ENCODE data around the gene YTHDC1.

The YTHDC1 gene

DNA sequence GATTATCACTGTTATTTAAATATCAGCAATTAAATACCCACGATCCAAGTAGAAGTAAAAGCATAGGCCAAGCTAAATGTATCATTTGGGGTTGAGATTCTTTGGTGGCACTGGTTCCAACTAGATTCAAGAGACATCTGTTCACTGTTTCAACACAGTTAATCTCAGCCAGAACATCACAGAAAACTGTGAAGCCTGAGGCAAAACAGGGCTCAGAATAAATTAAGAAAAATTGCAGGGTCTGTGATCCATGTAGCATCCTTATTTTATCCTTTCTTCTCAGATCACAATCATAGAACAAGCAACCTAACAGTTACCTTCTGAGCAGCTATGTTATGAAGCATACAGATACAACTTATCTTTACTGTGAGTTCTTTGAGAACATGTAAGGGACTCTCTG, 23.7 kb downstream of the YTHDC1 start:
- TF ChIP-seq, protein P1, sequence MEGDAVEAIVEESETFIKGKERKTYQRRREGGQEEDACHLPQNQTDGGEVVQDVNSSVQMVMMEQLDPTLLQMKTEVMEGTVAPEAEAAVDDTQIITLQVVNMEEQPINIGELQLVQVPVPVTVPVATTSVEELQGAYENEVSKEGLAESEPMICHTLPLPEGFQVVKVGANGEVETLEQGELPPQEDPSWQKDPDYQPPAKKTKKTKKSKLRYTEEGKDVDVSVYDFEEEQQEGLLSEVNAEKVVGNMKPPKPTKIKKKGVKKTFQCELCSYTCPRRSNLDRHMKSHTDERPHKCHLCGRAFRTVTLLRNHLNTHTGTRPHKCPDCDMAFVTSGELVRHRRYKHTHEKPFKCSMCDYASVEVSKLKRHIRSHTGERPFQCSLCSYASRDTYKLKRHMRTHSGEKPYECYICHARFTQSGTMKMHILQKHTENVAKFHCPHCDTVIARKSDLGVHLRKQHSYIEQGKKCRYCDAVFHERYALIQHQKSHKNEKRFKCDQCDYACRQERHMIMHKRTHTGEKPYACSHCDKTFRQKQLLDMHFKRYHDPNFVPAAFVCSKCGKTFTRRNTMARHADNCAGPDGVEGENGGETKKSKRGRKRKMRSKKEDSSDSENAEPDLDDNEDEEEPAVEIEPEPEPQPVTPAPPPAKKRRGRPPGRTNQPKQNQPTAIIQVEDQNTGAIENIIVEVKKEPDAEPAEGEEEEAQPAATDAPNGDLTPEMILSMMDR (IDR thresholded peaks at IDR 0.05; ENCODE audit: borderline replicate concordance, insufficient read depth, low read depth, low read length), result no peak
- H3K4me3 ChIP-seq (ENCODE audit: low read depth, low read length), result no peak overlapping the region

DNA sequence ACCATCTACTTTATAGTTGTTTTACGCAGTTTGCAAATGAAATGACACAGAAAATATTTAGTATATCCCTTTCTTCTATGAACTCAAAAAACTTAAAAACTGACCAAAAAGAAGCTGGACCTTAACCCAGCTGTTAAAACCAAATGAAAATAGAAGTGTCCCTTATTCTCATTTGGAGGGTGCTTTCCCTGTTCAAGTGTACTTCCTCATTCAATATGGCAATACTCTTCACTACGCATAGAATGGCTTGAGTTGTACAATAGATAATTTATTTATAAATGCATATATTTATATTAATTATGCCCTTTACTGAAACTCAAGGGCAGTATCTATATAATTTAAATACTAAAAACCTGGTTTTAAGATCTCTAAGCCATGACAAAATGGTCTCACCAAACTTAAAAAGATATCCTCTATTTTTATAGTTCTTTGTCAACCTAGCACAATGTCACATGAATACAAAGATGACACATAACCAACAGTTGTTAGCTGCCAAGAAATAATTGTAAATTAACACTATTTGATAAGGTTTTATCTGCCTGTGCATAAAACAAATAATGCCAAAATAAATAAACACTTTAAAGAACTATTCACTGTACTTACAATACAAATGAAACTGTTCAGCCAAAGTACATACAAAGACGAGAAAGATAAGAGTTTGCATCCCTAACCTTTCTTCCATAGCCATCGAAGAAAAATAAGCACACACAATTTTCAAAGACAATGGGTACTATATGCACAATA, 25.2 kb downstream of the YTHDC1 start:
- H3K4me3 ChIP-seq (ENCODE audit: low read depth, low read length), result no peak overlapping the region
- TF ChIP-seq, protein P1 (IDR thresholded peaks at IDR 0.05; ENCODE audit: borderline replicate concordance, insufficient read depth, low read depth, low read length), result no peak

DNA sequence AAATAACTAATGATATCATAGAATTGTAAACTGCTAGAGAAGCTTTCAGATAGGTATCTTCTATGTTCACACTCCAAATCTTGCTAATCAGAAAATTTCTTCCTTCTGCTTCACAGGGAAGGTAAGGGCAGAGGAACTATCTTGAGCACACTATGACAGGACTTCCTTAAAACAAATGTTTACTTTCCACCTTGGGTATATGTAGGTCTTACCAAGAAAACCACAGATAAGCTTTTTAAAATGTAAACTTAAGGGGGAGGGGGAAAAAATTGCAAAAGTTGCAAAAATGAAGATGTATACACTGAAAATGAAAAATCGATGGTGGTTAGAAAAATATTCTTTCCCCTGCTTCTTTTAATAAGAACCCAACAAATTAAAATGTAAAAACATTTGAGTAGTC, 30.9 kb downstream of the YTHDC1 start:
- TF ChIP-seq, protein P1 (IDR thresholded peaks at IDR 0.05; ENCODE audit: borderline replicate concordance, insufficient read depth, low read depth, low read length), result no peak
- no peak overlapping the region for H3K4me3 ChIP-seq (ENCODE audit: low read depth, low read length)

DNA sequence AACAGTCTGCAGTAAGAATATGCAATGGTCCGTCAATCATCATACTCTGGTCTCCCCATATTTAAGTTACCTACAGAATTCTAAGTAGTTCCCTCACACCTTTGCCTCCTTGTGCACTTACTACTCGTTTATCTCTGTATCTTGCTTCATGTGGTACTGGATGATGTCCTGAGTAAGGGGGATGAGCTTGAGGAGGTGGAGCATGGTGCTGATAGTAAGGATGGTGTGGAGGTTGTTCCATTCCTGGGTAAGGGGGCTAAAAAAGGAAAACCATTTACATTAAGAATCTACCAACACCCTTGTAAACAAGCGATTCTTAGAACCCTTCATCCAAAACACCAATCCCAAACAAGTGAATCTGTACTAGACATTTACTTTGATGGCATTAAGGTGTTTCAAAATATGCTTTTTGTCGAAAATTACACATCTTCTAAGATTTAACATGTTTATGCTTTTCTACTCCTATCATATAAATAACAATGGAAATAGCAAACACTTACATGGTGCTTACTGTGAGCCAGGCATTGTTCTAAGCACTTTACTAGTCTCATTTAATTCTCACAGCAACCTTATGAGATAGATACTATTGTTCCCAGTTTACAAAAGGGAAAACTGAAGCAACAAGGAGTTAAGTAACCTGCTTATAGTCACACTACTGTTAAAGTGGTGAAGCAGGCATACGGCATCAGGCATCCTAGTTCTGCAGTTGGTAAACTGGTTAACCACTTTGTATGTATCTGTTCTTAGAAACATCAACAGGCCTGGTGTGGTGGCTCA, 33.5 kb downstream of the YTHDC1 start:
- no peak overlapping the region for H3K4me3 ChIP-seq (ENCODE audit: low read depth, low read length)
- TF ChIP-seq, protein P1 (IDR thresholded peaks at IDR 0.05; ENCODE audit: borderline replicate concordance, insufficient read depth, low read depth, low read length), result no peak

DNA sequence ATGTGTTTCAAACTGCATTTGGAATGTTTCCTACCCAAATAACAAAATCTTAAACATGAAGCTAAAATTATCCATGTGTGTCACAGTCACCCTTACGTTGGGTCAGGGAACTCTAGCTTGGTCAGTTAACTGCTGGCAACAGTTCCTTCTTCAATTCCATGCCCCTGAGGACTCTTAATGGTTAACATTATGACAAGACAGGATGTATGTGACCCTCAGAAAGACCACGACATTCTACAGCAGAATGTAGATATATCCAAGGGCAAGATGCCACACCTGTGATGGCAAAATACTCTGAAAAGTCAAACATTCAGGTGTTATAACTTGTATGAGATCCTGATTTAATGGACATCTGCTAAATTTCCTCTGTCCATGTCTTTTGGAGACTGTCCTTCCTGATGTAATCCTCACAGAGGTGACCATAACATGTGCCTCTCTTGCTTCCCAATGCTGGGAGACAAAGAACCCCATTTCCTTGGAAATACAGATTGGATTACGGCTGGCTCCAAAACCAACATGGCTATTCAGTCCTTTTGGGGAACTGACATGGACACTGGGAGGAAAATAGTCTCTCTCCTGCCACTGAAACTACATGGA, 39.1 kb downstream of the YTHDC1 start:
- TF ChIP-seq, protein P1 (IDR thresholded peaks at IDR 0.05; ENCODE audit: borderline replicate concordance, insufficient read depth, low read depth, low read length), result no peak
- H3K4me3 ChIP-seq (ENCODE audit: low read depth, low read length), result no peak overlapping the region

DNA sequence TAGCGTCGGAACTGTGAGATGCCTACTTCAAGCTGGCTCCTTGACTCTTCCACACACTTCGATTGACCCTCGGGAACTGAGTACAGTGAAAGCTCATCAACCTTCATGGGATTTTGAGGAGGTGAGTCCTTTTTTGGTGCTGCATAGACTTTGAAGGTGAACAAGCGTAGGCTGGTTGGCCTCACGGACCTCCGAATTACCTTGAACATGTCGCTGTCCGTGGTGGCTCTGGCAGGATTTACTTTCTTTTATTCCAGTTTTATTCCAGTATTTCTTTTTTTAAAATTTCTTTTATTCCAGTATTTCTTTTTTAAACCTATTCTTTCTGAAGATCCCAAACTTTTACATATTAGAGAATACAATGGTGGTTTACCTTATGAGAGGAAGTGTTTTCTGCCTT, 45.2 kb downstream of the YTHDC1 start:
- TF ChIP-seq, protein P1 (IDR thresholded peaks at IDR 0.05; ENCODE audit: borderline replicate concordance, insufficient read depth, low read depth, low read length), result no peak

More for the DNA sequence above, 45.2 kb downstream of the YTHDC1 start:
- H3K4me3 ChIP-seq (ENCODE audit: low read depth, low read length), result no peak overlapping the region

Measured in GM12875 (cell line).